ENCODE data around the gene WASF3. TPM values are rescaled to one million over a fixed set of nuclear protein-coding genes. Genes with fewer than 3 reads are reported as not detected.

Gene WASF3
- total RNA-seq, 1 donor from 2014 or later: 25.8 TPM

DNA sequence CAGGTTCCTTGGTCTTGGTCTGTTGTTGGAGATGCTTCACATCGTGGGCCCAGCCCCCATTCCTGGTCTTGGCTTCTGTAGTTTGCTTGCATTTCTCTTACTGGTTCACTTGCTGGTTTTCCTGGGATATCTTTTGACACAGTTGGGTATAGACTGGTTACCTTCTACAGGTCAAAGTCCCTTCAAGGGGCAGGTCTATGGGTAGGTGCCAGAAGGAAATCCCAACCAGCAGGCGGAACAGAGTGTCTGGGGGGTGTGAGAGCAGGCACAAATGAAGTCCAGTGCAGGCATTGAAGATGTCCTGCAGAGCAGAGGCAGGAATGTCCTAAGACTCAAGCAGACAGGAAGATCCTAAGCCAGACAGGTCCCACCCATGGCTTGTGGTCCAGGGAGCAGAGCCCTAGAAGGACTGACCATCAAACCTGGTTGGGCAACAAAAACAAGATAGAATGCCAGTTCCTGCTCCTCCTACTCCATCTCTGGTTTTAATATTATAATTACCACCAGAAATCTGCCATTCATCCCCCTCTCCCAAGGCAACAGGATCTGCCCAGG is 17.7 kb upstream of the WASF3 start:
- Histone ChIP-seq H3K4me2 (ENCODE audit: low read length) (no peak overlapping the region), H3K27me3 (ENCODE audit: insufficient read depth, low read length) (peaks cover 12% of the 10 kb centered on the region), H3K9me3 (ENCODE audit: insufficient read depth, low read depth, low read length) (no peaks in the 10 kb centered on the region), H3K4me1 (ENCODE audit: insufficient read depth, low read length) (no peaks in the 10 kb centered on the region), H4K20me1 (ENCODE audit: insufficient read depth, low read length) (no peaks in the 10 kb centered on the region), H3K79me2 (ENCODE audit: insufficient read depth, low read length) (no peaks in the 10 kb centered on the region), H3K4me3 (ENCODE audit: insufficient read depth, low read depth, low read length) (no peak overlapping the region), H3K27ac (ENCODE audit: low read depth, low read length) (no peak overlapping the region), H2AFZ (ENCODE audit: low read depth, low read length) (no peak overlapping the region), H3K36me3 (ENCODE audit: insufficient read depth, low read length) (no peaks in the 10 kb centered on the region), H3K9ac (ENCODE audit: low read length) (no peak overlapping the region)
- FAIRE-seq (no peak), DNase-seq (ENCODE audit: low read depth) (no peak)
- Mint-ChIP-seq H3K27ac (ENCODE audit: unreplicated experiment) (no peak overlapping the region), H3K4me3 (ENCODE audit: unreplicated experiment) (no peak overlapping the region), H3K9me3 (ENCODE audit: unreplicated experiment) (no peaks in the 10 kb centered on the region), H3K27me3 (ENCODE audit: low read depth, unreplicated experiment) (peaks cover 25% of the 10 kb centered on the region), H3K4me1 (ENCODE audit: low read depth, unreplicated experiment) (no peaks in the 10 kb centered on the region), H3K36me3 (ENCODE audit: low read depth, unreplicated experiment) (peaks cover 2% of the 10 kb centered on the region)
- TF ChIP-seq, protein P1, sequence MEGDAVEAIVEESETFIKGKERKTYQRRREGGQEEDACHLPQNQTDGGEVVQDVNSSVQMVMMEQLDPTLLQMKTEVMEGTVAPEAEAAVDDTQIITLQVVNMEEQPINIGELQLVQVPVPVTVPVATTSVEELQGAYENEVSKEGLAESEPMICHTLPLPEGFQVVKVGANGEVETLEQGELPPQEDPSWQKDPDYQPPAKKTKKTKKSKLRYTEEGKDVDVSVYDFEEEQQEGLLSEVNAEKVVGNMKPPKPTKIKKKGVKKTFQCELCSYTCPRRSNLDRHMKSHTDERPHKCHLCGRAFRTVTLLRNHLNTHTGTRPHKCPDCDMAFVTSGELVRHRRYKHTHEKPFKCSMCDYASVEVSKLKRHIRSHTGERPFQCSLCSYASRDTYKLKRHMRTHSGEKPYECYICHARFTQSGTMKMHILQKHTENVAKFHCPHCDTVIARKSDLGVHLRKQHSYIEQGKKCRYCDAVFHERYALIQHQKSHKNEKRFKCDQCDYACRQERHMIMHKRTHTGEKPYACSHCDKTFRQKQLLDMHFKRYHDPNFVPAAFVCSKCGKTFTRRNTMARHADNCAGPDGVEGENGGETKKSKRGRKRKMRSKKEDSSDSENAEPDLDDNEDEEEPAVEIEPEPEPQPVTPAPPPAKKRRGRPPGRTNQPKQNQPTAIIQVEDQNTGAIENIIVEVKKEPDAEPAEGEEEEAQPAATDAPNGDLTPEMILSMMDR (IDR thresholded peaks at IDR 0.05; ENCODE audit: insufficient read depth, low read depth, low read length): no peak
- no peak for TF ChIP-seq EZH2 (IDR thresholded peaks at IDR 0.05; ENCODE audit: insufficient read depth, low read length)

DNA sequence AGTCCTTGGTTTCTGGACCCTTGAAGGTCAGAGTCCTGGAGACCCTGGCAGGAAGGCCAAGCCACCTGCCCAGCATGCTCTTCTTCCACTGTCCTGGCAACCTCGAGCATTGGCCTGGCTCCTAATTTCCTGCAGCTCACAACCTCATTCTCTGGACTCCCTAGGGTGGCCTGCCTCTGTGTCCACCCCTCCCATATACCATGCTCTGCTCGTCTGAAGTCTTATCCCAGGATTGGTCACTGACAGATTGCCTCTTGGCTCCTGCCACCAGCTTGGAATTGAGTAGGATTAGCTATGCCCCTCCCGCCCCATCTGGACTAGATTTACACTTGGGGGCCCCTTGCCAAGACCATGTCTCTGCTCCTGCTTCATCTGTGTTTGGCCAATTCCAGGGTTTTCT is 17.1 kb upstream of the WASF3 start:
- Histone ChIP-seq H3K9ac (ENCODE audit: low read length) (no peak overlapping the region), H3K9me3 (ENCODE audit: insufficient read depth, low read depth, low read length) (no peaks in the 10 kb centered on the region), H3K27me3 (ENCODE audit: insufficient read depth, low read length) (peaks cover 13% of the 10 kb centered on the region), H3K4me2 (ENCODE audit: low read length) (no peak overlapping the region), H3K79me2 (ENCODE audit: insufficient read depth, low read length) (no peaks in the 10 kb centered on the region), H3K27ac (ENCODE audit: low read depth, low read length) (no peak overlapping the region), H3K4me3 (ENCODE audit: insufficient read depth, low read depth, low read length) (no peak overlapping the region), H2AFZ (ENCODE audit: low read depth, low read length) (no peak overlapping the region), H3K4me1 (ENCODE audit: insufficient read depth, low read length) (no peaks in the 10 kb centered on the region), H3K36me3 (ENCODE audit: insufficient read depth, low read length) (no peaks in the 10 kb centered on the region), H4K20me1 (ENCODE audit: insufficient read depth, low read length) (no peaks in the 10 kb centered on the region)
- Mint-ChIP-seq H3K27me3 (ENCODE audit: low read depth, unreplicated experiment) (peaks cover 25% of the 10 kb centered on the region), H3K4me1 (ENCODE audit: low read depth, unreplicated experiment) (no peaks in the 10 kb centered on the region), H3K4me3 (ENCODE audit: unreplicated experiment) (no peak overlapping the region), H3K36me3 (ENCODE audit: low read depth, unreplicated experiment) (peaks cover 2% of the 10 kb centered on the region), H3K27ac (ENCODE audit: unreplicated experiment) (no peak overlapping the region), H3K9me3 (ENCODE audit: unreplicated experiment) (no peaks in the 10 kb centered on the region)
- no peak for TF ChIP-seq EZH2 (IDR thresholded peaks at IDR 0.05; ENCODE audit: insufficient read depth, low read length)
- TF ChIP-seq, protein P1 (IDR thresholded peaks at IDR 0.05; ENCODE audit: insufficient read depth, low read depth, low read length): no peak
- FAIRE-seq (no peak), DNase-seq (ENCODE audit: low read depth) (no peak)

DNA sequence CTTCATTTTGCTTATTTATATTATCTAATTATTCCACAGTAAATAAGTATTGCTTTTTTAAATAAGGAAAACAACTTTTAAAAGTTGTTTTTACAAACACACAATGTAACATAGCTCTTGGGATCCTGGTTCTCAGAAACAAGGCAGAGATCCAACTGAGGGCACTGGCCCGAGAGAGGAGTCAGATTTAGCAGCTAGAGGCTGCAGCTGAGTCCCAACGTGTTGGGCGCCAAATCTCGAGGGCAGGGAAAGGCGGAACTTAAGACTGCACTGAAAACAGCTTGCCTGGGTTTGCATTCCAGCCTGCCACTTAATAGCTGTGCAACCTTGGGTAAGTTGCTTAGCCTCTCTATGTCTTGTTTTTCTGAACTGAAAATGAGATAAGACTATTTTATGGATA is 16.4 kb upstream of the WASF3 start:
- no peak overlapping the region for H2AFZ ChIP-seq (ENCODE audit: low read depth, low read length)
- no peak overlapping the region for H3K9ac ChIP-seq (ENCODE audit: low read length)
- H3K9me3 ChIP-seq (ENCODE audit: insufficient read depth, low read depth, low read length): no peaks in the 10 kb centered on the region
- FAIRE-seq (no peak), DNase-seq (ENCODE audit: low read depth) (no peak)
- no peak overlapping the region for H3K4me3 ChIP-seq (ENCODE audit: insufficient read depth, low read depth, low read length)
- no peaks in the 10 kb centered on the region for H3K4me1 ChIP-seq (ENCODE audit: insufficient read depth, low read length)
- Mint-ChIP-seq H3K9me3 (ENCODE audit: unreplicated experiment) (no peaks in the 10 kb centered on the region), H3K27ac (ENCODE audit: unreplicated experiment) (no peak overlapping the region), H3K4me3 (ENCODE audit: unreplicated experiment) (no peak overlapping the region), H3K4me1 (ENCODE audit: low read depth, unreplicated experiment) (no peaks in the 10 kb centered on the region), H3K36me3 (ENCODE audit: low read depth, unreplicated experiment) (peaks cover 2% of the 10 kb centered on the region), H3K27me3 (ENCODE audit: low read depth, unreplicated experiment) (peaks cover 25% of the 10 kb centered on the region)
- H3K27ac ChIP-seq (ENCODE audit: low read depth, low read length): no peak overlapping the region
- H3K27me3 ChIP-seq (ENCODE audit: insufficient read depth, low read length): peaks cover 13% of the 10 kb centered on the region
- no peaks in the 10 kb centered on the region for H3K36me3 ChIP-seq (ENCODE audit: insufficient read depth, low read length)
- H3K79me2 ChIP-seq (ENCODE audit: insufficient read depth, low read length): no peaks in the 10 kb centered on the region
- H4K20me1 ChIP-seq (ENCODE audit: insufficient read depth, low read length): no peaks in the 10 kb centered on the region
- no peak overlapping the region for H3K4me2 ChIP-seq (ENCODE audit: low read length)
- TF ChIP-seq EZH2 (IDR thresholded peaks at IDR 0.05; ENCODE audit: insufficient read depth, low read length): no peak
- TF ChIP-seq, protein P1 (IDR thresholded peaks at IDR 0.05; ENCODE audit: insufficient read depth, low read depth, low read length): no peak
